ENCODE measurements around the gene OPTC. TPM values are rescaled to one million over a fixed set of nuclear protein-coding genes. Genes with fewer than 3 reads are reported as not detected.
"Not testable (repeated sequence)": the region's sequence is repeated elsewhere in the genome, so short reads cannot be mapped to it uniquely, and the experiment has no call there.

The OPTC gene
- total RNA-seq, 1 donor from 2014 or later, result not detected

DNA sequence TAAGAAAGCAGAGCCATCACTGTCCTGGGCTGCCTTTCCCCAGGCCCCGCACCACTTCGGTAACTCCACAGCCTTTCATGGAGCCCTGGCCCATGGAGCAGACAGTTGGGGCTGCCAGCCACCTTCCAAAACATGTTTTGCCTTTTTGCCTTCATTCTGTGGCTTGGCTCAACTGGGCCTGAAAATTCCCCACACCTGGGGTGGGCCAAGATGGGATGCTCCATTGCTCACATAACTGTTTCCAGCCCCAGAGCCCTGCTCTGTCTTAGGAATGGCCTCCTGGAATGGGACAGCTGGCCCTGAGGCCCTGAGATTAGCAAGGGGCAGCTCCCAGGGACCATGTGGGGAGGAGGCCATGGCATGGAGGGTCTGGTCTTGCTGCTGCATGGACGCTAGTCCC lies 29.2 kb upstream of the OPTC start:
- Mint-ChIP-seq H3K27ac (ENCODE audit: unreplicated experiment) (no peak overlapping the region), H3K4me3 (ENCODE audit: unreplicated experiment) (no peak overlapping the region), H3K36me3 (ENCODE audit: unreplicated experiment) (no peaks in the 10 kb centered on the region), H3K9me3 (ENCODE audit: unreplicated experiment) (no peaks in the 10 kb centered on the region), H3K27me3 (ENCODE audit: unreplicated experiment) (no peaks in the 10 kb centered on the region), H3K4me1 (ENCODE audit: unreplicated experiment) (peaks cover 46% of the 10 kb centered on the region)
- TF ChIP-seq, protein P1, sequence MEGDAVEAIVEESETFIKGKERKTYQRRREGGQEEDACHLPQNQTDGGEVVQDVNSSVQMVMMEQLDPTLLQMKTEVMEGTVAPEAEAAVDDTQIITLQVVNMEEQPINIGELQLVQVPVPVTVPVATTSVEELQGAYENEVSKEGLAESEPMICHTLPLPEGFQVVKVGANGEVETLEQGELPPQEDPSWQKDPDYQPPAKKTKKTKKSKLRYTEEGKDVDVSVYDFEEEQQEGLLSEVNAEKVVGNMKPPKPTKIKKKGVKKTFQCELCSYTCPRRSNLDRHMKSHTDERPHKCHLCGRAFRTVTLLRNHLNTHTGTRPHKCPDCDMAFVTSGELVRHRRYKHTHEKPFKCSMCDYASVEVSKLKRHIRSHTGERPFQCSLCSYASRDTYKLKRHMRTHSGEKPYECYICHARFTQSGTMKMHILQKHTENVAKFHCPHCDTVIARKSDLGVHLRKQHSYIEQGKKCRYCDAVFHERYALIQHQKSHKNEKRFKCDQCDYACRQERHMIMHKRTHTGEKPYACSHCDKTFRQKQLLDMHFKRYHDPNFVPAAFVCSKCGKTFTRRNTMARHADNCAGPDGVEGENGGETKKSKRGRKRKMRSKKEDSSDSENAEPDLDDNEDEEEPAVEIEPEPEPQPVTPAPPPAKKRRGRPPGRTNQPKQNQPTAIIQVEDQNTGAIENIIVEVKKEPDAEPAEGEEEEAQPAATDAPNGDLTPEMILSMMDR (IDR thresholded peaks at IDR 0.05), result no peak
- no peak for DNase-seq (ENCODE audit: extremely low spot score, unreplicated experiment)

DNA sequence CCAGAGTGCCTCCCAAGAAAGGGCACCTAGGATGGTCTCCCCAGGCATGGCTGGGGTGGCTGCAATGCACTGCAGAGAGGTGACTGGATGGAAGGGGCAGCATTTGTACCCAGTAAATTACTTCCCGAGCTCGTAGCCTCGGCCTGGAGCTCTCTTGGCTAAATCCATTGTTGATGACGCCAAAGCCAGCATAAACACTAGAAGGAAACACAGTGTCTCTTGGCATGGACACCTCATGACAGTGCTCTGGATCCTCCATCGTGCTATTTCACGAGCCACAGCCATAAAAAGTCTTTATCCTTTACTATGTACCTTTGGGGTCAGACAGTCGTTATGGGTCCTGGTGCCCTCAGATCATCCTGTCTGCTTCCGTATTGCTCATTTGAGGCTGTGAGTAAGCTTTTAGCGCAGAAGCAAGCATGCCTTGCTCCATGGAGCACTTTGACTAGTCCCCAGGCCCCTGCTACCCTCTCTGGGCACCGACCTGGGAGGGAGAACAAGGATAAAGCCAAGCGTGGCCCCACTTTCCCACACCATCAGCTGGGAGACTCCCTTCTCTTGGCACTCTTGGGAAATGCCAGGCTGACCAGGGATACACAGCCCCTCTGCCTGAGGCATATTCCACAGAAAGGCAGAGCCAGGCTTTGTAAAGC lies 28.7 kb upstream of the OPTC start:
- Mint-ChIP-seq H3K36me3 (ENCODE audit: unreplicated experiment) (no peaks in the 10 kb centered on the region), H3K9me3 (ENCODE audit: unreplicated experiment) (no peaks in the 10 kb centered on the region), H3K4me1 (ENCODE audit: unreplicated experiment) (peaks cover 46% of the 10 kb centered on the region), H3K27ac (ENCODE audit: unreplicated experiment) (no peak overlapping the region), H3K27me3 (ENCODE audit: unreplicated experiment) (no peaks in the 10 kb centered on the region), H3K4me3 (ENCODE audit: unreplicated experiment) (no peak overlapping the region)
- TF ChIP-seq, protein P1 (IDR thresholded peaks at IDR 0.05), result no peak
- no peak for DNase-seq (ENCODE audit: extremely low spot score, unreplicated experiment)

DNA sequence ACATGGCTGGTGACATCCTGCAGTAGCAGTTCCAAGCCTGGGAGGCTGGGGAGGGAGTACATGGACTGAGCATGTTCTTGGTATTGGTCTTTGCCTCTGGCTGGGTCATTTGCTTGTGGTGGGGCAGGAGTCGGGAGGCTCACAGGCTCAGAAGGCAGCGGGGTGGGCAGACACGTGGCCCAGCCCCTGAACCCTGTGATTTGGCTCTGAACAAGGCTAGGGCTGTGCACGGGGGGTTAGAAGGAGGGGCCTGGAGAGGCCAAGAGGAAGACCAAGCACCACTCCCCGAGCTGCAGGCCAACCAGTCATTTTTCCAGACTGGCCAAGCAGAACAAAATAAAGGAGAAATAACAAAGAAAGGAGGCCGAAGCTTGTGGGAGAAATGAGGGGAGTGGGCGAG lies 28.0 kb upstream of the OPTC start:
- TF ChIP-seq, protein P1 (IDR thresholded peaks at IDR 0.05), result no peak
- Mint-ChIP-seq H3K36me3 (ENCODE audit: unreplicated experiment) (no peaks in the 10 kb centered on the region), H3K27me3 (ENCODE audit: unreplicated experiment) (no peaks in the 10 kb centered on the region), H3K4me3 (ENCODE audit: unreplicated experiment) (no peak overlapping the region), H3K27ac (ENCODE audit: unreplicated experiment) (peak overlapping the region; percentile 86), H3K4me1 (ENCODE audit: unreplicated experiment) (peaks cover 46% of the 10 kb centered on the region), H3K9me3 (ENCODE audit: unreplicated experiment) (no peaks in the 10 kb centered on the region)
- DNase-seq (ENCODE audit: extremely low spot score, unreplicated experiment), result no peak

DNA sequence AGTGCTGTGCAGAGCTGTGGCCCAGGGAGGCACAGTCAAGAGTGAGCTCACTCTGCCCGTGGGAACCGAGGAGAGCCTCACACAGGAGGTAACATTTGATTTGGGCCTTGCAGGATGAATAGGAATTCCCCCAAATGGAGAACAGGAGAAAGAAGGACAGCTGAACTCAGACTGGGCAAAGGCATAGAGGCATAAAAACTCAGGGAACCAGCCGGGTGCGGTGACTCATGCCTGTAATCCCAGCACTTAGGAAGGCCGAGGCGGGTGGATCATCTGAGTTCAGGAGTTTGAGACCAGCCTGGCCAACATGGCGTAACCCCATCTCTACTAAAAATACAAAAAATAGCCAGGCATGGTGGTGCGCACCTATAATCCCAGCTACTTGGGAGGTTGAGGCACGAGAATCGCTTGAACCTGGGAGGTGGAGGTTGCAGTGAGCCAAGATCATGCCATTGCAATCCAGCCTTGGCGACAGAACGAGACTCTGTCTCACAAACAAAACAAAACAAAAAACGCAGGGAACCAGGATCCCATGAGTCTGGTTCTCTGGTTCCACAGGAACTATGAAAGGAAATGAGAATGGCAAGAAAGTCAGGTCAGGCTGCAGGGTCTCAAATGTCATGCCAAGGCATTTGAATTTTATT lies 26.9 kb upstream of the OPTC start:
- H3K4me1 Mint-ChIP-seq (ENCODE audit: unreplicated experiment), result peaks cover 44% of the 10 kb centered on the region
- not testable (repeated sequence) for H3K27ac Mint-ChIP-seq (ENCODE audit: unreplicated experiment); H3K36me3 Mint-ChIP-seq (ENCODE audit: unreplicated experiment); H3K27me3 Mint-ChIP-seq (ENCODE audit: unreplicated experiment); H3K9me3 Mint-ChIP-seq (ENCODE audit: unreplicated experiment); DNase-seq (ENCODE audit: extremely low spot score, unreplicated experiment); H3K4me3 Mint-ChIP-seq (ENCODE audit: unreplicated experiment)

GRCh38 chr1:203467550-203467921 lies 26.4 kb upstream of the OPTC start:
- Mint-ChIP-seq H3K9me3 (ENCODE audit: unreplicated experiment) (no peaks in the 10 kb centered on the region), H3K27me3 (ENCODE audit: unreplicated experiment) (no peaks in the 10 kb centered on the region), H3K27ac (ENCODE audit: unreplicated experiment) (peak overlapping the region; percentile 42), H3K36me3 (ENCODE audit: unreplicated experiment) (no peaks in the 10 kb centered on the region), H3K4me1 (ENCODE audit: unreplicated experiment) (peaks cover 42% of the 10 kb centered on the region), H3K4me3 (ENCODE audit: unreplicated experiment) (no peak overlapping the region)
- TF ChIP-seq, protein P1 (IDR thresholded peaks at IDR 0.05), result no peak
- no peak for DNase-seq (ENCODE audit: extremely low spot score, unreplicated experiment)
